Mononuclear cell (primary cell): ENCODE results near the gene PHLDB1. TPM values are rescaled to one million over a fixed set of nuclear protein-coding genes. Genes with fewer than 3 reads are reported as not detected.
"Not testable (repeated sequence)": the region's sequence is repeated elsewhere in the genome, so short reads cannot be mapped to it uniquely, and the experiment has no call there.

Experiments
- H3K27me3 ChIP-seq: 2 replicates; pipeline ENCODE4 v1.6.0; 2011; ENCODE audit warnings: low read length, control low read depth; ENCODE audit not compliant: insufficient read depth
- H3K4me1 ChIP-seq: 2 replicates; pipeline ENCODE4 v1.5.1; 2011; ENCODE audit warnings: mild to moderate bottlenecking, low read length, control low read depth; ENCODE audit not compliant: insufficient read depth
- H3K4me3 ChIP-seq: 2 replicates; pipeline ENCODE4 v1.5.1; 2011; ENCODE audit warnings: mild to moderate bottlenecking, low read length, moderate library complexity
- H3K9me3 ChIP-seq: 2 replicates; pipeline ENCODE4 v1.5.1; 2011; ENCODE audit warnings: low read depth, mild to moderate bottlenecking, control low read depth, low read length
- total RNA-seq: library from RNA; depleted of rRNA; stranded (reverse); fragments of >200 nt; gene quantifications from one replicate; pipeline ENCODE4 v1.2.3, GENCODE V29; 2012

Gene PHLDB1
- total RNA-seq, 1 donor = 0.63 TPM

GRCh38 chr11:118596224-118597146 lies 10.9 kb upstream of the PHLDB1 start:
- H3K9me3 ChIP-seq = no peaks in the 10 kb centered on the region
- H3K27me3 ChIP-seq = no peaks in the 10 kb centered on the region
- no peak overlapping the region for H3K4me3 ChIP-seq
- no peaks in the 10 kb centered on the region for H3K4me1 ChIP-seq

DNA sequence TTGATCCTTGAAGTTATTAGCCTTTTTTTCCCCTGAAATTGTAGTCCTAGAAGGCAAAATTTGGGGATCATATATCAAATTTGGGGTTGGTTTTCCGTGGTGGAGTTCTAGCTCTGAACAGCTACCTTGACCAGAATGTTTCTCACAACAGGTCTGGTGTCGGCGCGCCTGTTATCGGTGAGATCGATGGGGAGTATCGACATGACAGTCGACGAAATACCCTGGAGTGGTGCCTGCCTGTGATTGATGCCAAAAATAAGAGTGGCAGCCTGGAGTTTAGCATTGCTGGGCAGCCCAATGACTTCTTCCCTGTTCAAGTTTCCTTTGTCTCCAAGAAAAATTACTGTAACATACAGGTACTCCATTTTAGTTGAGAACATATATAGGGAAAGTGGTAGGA lies 9.9 kb upstream of the PHLDB1 start:
- no peaks in the 10 kb centered on the region for H3K4me1 ChIP-seq
- H3K9me3 ChIP-seq = no peaks in the 10 kb centered on the region
- no peaks in the 10 kb centered on the region for H3K27me3 ChIP-seq
- no peak overlapping the region for H3K4me3 ChIP-seq

- H3K4me3 ChIP-seq = no peak overlapping the region
- no peaks in the 10 kb centered on the region for H3K4me1 ChIP-seq
- H3K9me3 ChIP-seq = no peaks in the 10 kb centered on the region
- peaks cover 6% of the 10 kb centered on the region for H3K27me3 ChIP-seq
Measured at GRCh38 chr11:118602331-118602730, 5.1 kb upstream of the PHLDB1 start.

DNA sequence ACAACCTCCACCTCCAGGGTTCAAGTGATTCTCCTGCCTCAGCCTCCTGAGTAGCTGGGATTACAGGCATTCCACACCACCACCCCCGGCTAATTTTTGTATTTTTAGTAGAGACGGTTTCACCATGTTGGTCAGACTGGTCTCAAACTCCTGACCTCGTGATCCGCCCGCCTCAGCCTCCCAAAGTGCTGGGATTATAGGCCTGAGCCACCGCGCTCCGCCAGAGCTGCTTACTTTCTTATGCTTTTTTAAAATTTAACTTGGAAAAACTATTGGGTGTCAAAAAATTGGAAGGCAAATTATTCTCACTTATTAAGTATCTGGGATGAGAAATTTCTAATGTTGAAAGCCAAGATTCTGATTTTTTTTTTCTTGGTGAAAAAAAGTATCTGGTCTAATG lies 3.7 kb upstream of the PHLDB1 start:
- not testable (repeated sequence) for H3K4me3 ChIP-seq, H3K9me3 ChIP-seq
- Histone ChIP-seq H3K27me3 (peaks cover 11% of the 10 kb centered on the region), H3K4me1 (peaks cover 13% of the 10 kb centered on the region)

DNA sequence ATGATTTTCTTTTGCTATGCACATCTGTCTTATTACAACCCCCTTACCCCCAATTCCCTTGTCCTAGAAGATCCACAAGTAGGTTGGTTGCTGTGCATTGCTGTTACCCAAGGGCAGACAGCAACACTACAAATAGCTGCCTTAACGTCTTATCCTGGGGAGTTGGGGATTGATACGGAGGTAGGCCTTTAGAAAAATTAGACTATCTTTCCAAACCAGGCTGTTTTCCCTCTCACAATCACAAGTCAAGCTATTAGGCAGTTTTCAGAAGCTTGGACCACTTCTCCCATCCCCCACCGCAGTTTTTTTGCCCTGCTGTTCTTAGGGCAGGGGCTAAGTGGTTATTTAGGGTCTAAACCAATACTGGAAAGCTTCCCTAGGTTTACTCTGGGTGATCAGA lies 2.8 kb upstream of the PHLDB1 start:
- Histone ChIP-seq H3K4me1 (peaks cover 22% of the 10 kb centered on the region), H3K9me3 (no peaks in the 10 kb centered on the region), H3K4me3 (no peak overlapping the region), H3K27me3 (peaks cover 19% of the 10 kb centered on the region)

DNA sequence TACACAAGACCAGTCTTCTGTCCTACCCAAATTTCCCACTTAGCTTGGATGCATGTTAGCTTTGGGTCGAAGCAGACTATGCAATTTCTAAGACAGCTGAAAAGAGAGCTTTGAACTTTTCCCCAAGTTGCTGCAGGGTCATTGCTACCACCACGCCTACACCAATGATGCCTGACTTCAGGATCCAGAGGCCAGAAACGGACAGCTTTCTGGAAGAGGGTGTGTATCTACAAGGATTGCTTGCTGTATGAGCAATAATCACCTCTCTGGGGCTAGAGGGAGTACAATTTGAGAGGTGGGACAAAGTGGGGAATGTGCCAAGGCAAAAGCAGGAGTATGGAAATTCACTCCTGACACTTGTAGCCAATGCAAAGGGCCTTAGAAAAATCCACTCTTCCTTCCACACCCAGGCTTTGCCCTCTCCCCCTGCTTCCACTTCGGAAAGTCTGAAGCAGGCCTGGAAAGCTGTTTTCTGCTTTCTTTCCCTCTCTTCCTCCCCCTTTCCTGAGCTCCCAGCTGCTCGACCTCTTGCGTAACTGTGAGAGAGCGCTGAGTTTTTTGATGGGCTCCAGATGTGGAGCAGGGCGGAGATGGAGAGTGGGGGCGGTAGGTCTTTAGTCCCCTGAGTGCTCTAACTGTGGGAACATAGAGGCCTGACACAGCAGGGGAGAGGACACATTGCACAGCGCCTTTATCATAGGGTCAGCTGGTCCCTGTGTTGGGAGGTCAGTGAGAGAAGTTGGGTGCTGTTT lies 2.1 kb upstream of the PHLDB1 start:
- H3K27me3 ChIP-seq = peaks cover 23% of the 10 kb centered on the region
- H3K4me3 ChIP-seq = no peak overlapping the region
- H3K9me3 ChIP-seq = no peaks in the 10 kb centered on the region
- H3K4me1 ChIP-seq = peaks cover 29% of the 10 kb centered on the region

DNA sequence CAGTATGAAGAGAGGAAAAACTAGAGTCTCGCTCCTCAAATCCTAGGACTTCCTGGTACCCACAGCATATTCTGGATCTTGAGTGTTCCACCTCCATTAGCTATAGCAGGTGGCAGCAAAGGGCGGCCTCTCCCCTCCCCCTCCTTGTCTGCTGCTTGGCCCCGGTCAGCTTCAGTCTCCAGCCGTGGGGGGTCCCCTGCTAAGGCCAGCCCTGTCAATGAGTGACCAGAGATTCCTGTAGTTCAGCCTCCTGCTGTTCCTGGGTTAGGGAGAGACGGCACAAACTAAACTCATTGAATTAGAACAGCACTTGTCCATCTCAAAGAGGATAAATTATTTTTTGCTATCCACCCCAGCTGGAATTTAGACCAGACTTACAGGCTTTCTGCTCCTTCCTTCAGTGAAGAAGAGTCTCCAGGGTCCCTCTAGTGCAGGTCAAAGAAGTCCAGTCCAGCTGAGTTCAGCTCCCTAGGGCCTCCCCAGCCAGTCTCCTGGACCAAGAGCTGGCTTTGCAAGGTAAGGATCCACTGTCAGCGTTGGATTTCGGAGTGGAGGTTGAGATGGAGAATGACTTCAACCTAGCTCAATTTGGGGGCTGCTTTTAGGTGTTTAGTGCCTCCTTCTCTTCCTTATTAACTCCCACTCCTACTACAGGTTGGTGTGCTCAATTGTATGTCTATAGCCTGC lies 1.1 kb upstream of the PHLDB1 start:
- no peaks in the 10 kb centered on the region for H3K9me3 ChIP-seq
- H3K4me1 ChIP-seq = peaks cover 39% of the 10 kb centered on the region
- H3K27me3 ChIP-seq = peaks cover 31% of the 10 kb centered on the region
- no peak overlapping the region for H3K4me3 ChIP-seq

- H3K4me1 ChIP-seq = peaks cover 40% of the 10 kb centered on the region
- H3K9me3 ChIP-seq = no peaks in the 10 kb centered on the region
- no peak overlapping the region for H3K4me3 ChIP-seq
- H3K27me3 ChIP-seq = peaks cover 33% of the 10 kb centered on the region
Measured at GRCh38 chr11:118606844-118607228, 579 bp upstream of the PHLDB1 start.

DNA sequence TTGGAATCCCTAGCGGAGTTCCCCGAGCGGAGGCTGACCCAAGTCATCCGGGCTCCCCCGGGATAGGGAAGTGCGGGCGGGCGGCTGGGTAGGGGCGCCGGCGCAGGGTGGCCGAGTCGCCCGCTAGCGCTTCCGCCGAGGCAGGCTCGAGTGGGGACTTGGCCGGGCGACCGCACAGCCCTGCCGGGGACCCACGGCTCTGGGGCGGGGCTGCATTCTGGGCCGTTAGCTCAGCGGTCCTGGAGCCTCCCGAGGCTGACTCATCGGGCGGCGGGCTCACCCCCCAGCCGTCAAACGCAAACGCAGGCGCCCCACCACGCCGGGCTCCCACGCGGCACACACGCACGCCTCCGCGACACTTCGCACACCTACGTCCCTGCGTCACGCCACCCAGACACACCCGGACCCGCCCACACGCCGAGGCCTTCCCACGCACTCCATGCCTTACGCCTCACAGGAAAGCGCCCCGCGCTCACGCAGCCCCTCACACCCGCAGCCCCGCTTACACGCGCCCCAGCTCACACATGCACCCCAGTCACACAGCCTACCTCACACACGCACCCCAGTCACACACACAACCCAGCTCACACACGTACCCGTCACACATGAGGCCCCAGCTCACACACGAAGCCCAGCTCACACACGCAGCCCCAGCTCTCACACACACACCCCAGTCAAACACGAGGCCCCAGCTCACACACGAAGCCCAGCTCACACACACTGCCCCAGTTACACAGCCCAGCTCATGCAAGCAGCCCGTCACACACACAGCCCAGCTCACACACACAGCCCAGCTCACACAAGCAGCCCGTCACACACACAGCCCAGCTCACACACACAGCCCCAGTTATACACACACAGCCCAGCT lies 1.2 kb downstream of the PHLDB1 start:
- peak overlapping the region; percentile 30 for H3K4me3 ChIP-seq
- peaks cover 48% of the 10 kb centered on the region for H3K27me3 ChIP-seq
- peaks cover 44% of the 10 kb centered on the region for H3K4me1 ChIP-seq
- no peaks in the 10 kb centered on the region for H3K9me3 ChIP-seq

DNA sequence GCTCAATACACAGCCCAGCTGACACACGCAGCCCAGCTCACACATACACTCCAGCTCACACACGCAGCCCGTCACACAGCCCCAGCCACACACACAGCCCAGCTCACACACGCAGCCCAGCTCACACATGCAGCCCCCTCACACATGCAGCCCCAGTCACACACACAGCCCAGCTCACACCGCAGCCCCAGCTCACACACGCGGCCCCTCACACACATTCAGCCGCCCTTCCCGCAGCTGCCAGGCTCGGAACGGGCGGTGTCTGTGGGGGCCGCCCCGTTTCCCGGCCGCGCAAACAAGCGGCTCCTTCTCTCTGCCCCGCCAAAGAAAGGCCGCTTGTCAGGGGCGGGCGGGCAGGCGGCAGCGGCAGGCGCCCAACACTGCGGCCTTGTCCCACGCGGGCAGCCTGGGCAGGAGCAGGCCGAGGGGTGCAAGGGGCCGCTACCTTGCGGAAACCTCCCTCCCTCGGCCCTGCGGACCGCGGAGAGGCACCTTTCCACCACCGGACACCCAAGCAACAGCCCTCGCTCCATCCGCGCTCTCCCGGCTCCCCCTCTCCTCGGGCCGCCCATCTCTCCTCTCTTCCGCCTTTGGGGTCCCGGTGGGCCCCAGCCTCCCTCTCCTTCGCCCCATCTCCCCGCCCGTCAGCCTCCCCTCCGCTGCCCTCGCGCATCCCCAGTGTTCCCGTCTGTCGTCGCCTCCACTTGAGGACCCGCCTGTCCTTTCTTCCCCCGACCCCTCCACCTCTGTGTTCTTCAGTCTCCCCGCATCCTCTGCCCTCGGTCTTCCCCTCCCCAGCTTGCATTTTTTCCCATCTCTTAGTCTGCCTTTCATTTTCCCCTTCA lies 2.2 kb downstream of the PHLDB1 start:
- H3K9me3 ChIP-seq = no peaks in the 10 kb centered on the region
- peaks cover 44% of the 10 kb centered on the region for H3K4me1 ChIP-seq
- H3K27me3 ChIP-seq = peaks cover 48% of the 10 kb centered on the region
- no peak overlapping the region for H3K4me3 ChIP-seq

DNA sequence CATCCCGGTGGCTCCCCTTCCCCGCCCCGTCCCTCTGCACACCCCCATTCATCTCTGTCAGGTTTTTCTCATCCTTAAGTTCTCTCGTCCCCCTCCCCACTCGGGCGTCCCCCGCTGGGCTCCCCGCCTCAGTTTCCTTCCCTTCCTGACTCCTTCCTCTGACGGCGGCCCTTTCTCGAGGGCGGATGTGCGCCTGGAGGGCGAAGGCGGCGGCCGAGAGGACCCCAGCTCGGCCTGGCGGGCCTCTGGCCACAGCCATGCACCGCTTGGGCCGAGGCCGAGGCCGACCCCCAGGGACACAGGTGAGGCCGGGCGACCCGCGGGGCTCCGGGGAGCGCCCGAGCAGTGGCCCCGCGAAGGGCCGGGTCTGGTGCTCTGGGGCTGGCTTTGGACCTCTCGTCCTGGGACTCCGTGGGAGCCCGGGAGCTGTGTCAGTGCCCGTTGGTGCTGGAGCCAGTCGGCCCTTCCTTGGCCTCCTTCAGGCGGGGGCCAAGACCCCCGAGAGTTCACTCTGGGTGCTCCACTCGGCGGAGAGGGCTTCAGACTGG lies 2.9 kb downstream of the PHLDB1 start:
- H3K9me3 ChIP-seq = no peaks in the 10 kb centered on the region
- peaks cover 48% of the 10 kb centered on the region for H3K27me3 ChIP-seq
- peaks cover 44% of the 10 kb centered on the region for H3K4me1 ChIP-seq
- peak overlapping the region; percentile 16 for H3K4me3 ChIP-seq

- Histone ChIP-seq H3K4me1 (peaks cover 44% of the 10 kb centered on the region), H3K9me3 (no peaks in the 10 kb centered on the region), H3K27me3 (peaks cover 48% of the 10 kb centered on the region), H3K4me3 (peak overlapping the region; percentile 16)
Measured at GRCh38 chr11:118610773-118611432, 3.5 kb downstream of the PHLDB1 start.

GRCh38 chr11:118611433-118611795 lies 4.0 kb downstream of the PHLDB1 start:
- Histone ChIP-seq H3K27me3 (peaks cover 48% of the 10 kb centered on the region), H3K4me1 (peaks cover 44% of the 10 kb centered on the region)
- not testable (repeated sequence) for H3K9me3 ChIP-seq, H3K4me3 ChIP-seq
